GM21360 (cell line): ENCODE measurements around the gene MXD3.
"Not testable (repeated sequence)": the region's sequence is repeated elsewhere in the genome, so short reads cannot be mapped to it uniquely, and the experiment has no call there.

Experiments
- ATAC-seq: cut with Tn5 transposase; IDR thresholded peaks from one replicate; pipeline ENCODE4 v1.9.1; 2021; ENCODE audit warnings: mild to moderate bottlenecking, moderate library complexity; ENCODE audit not compliant: unreplicated experiment

Gene MXD3

DNA sequence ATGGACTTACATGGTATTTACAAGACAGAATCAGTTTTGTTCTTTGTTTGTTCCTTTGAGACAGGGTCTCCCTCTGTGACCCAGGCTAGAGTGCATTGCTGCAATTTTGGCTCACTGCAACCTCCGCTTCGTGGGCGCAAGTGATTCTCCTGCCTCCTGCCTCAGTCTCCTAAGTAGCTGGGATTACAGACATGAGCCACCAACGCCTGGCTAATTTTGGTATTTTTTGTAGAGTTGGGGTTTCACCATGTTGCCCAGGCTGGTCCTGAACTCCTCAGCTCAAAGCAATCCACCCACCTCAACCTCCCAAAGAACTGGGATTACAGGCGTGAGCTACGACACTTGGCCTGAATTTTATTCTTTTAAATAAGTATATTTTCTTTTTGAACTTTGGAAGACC, 35.8 kb downstream of the MXD3 start:
- ATAC-seq: no peak

- ATAC-seq: no peak
Measured at GRCh38 chr5:177271113-177271512, 40.6 kb downstream of the MXD3 start.

- ATAC-seq: no peak
Measured at GRCh38 chr5:177270653-177271052, 41.0 kb downstream of the MXD3 start.

GRCh38 chr5:177269976-177270375, 41.7 kb downstream of the MXD3 start:
- no peak for ATAC-seq

- ATAC-seq: no peak
Measured at GRCh38 chr5:177269232-177269895, 42.3 kb downstream of the MXD3 start.

DNA sequence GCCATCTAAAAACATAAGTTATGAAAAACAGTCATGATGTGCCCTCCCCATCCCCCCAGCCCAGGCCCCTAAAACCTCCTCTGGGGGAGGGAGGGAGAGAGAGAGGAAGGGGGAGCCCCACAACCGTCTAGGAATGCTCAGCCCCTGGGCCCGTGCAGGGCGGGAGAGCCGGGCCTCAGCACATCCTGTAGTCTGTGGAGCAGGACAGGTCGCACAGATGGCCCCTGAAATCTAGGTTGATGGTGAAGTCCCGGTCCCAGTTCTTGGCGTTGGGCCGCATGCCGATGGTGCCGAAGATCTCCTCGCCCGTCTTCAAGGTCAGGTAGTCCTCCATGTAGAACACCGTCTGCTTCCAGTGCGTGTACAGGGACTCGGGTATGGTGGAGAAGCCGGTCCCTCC, 46.3 kb downstream of the MXD3 start:
- no peak for ATAC-seq

DNA sequence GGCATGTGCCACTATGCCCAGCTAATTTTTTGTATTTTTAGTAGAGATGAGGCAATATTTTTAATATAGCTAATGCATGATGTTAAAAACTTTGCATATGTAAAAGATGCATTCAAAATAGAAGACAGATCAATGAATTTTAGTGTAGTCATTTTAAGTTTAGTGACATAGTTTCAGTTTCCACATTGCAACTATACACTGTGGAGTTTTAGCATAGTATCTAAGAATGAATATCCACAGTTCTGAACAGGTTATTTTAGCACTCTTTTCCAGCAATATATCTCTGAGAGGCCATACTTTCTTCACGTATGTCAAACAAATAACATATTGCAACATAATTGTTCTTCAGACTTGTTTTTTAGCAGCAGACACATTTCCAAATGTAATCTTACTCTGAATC, 47.5 kb downstream of the MXD3 start:
- ATAC-seq: no peak

- ATAC-seq: no peak
Measured at GRCh38 chr5:177261510-177261909, 50.2 kb downstream of the MXD3 start.

GRCh38 chr5:177260961-177261360, 50.7 kb downstream of the MXD3 start:
- ATAC-seq: no peak

DNA sequence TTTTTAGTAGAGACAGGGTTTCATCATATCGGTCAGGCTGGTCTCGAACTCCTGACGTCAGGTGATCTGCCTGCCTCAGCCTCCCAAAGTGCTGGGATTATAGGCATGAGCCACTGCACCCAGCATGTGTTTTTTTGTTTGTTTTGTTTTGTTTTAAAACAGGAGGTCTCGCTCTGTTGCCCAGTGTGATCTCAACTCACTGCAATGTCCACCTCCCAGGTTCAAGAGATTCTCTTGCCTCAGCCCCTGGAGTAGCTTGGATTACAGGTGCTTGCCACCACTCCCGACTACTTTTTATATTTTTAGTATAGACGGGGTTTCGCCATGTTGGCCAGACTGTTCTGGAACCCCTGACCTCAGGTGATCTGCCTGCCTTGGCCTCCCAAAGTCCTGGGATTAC, 53.0 kb downstream of the MXD3 start:
- ATAC-seq: not testable (repeated sequence)
